UCSD-AML1 (cell line): ENCODE results near the gene SH3BP2.

Experiments used
- DNase-seq: peaks from one replicate; lab custom pipeline; 2025; ENCODE audit not compliant: unreplicated experiment; lab: John Stamatoyannopoulos, UW

SH3BP2 gene, protein sequence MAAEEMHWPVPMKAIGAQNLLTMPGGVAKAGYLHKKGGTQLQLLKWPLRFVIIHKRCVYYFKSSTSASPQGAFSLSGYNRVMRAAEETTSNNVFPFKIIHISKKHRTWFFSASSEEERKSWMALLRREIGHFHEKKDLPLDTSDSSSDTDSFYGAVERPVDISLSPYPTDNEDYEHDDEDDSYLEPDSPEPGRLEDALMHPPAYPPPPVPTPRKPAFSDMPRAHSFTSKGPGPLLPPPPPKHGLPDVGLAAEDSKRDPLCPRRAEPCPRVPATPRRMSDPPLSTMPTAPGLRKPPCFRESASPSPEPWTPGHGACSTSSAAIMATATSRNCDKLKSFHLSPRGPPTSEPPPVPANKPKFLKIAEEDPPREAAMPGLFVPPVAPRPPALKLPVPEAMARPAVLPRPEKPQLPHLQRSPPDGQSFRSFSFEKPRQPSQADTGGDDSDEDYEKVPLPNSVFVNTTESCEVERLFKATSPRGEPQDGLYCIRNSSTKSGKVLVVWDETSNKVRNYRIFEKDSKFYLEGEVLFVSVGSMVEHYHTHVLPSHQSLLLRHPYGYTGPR

DNA sequence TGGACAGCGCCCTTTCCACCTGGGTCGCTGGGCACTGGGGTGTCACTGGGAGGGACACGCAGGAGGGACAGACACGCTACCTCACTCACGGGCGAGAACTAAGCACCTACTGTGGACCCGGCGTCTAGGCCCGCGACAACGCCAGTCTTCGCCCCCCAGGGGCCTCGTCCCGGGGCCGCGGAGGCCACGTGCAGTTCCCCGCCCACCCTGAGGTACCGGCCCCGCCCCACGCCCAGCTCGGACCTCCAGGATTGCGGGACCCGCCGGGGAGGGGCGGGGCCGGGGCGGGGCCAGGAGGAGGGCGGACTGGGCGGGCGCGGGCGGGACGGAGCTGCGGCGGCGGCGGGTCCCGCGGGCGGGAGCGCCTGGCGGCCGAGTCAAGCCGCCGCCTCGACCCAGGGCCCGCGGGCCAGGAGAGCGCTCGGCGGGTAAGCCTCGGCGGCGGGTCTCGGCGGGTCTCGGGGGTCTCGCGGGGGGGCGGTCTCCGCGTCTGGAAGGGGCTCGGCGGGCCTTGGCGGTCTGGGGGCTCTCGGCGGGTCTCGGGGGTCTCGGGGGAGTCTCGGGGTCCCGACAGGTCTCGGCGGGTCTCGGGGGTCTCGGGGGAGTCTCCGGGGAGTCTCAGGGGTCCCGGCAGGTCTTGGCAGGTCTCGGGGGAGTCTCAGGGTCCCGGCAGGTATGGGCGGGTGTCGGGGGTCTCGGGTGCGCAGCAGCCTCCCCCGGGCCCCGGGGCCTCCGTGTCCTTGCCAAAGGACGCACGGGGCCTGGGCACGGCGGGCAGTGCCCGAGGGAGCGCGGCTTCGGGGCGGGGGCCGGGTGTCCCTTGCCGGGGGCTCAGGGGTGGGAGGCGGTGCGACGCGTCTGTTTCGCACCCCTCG lies at the start of gene SH3BP2:
SH3BP2 (plus strand) TSS at position 375 of the 875 bp plus-strand sequence. CDS start 27,533 bp downstream, outside the sequence.
- DNase-seq, result peak; percentile 81

DNA sequence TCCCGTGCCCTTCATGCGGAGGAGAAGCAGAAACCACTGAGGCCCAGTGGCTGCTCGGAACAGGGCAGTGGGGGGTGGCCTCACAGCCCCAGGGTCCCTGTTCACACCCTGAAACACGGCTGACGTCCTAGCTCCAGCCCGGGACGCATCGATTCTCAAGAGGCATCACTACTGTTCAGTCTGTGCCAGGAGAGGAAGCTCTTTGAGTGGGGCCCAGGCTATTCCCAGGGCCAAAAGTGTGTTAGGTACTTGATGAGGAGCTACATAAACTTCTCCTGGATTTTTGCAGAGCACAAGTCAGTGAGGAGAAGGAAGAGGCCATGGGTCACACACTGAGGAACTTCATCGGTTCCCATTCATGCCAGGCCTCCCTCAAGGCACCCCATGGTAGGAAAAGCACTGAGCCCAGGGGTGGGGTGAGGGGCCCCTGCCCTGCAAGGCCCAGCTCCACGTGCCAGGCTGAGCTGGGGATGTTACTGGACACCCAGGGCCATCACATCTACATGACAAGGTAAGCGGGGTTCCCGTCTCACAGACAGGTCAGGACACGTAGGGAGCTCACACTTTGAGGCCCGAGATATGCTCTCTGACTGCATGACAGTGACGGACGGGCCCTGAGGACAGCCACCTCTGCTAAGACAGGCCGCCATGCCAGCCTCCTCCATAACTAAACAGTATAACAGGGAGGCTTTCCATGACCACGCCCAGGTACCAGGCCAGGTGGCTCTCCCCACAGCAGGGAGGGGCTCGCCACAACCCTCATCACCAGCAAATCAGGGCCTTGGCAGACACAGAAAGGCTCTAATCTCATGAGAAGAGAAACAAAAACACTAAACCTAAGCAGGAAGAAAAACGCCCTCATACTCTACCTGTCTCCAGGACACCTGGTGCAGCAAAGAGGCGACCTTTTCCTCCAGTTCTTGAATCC lies 49.1 kb upstream of the SH3BP2 start:
- no peak for DNase-seq

DNA sequence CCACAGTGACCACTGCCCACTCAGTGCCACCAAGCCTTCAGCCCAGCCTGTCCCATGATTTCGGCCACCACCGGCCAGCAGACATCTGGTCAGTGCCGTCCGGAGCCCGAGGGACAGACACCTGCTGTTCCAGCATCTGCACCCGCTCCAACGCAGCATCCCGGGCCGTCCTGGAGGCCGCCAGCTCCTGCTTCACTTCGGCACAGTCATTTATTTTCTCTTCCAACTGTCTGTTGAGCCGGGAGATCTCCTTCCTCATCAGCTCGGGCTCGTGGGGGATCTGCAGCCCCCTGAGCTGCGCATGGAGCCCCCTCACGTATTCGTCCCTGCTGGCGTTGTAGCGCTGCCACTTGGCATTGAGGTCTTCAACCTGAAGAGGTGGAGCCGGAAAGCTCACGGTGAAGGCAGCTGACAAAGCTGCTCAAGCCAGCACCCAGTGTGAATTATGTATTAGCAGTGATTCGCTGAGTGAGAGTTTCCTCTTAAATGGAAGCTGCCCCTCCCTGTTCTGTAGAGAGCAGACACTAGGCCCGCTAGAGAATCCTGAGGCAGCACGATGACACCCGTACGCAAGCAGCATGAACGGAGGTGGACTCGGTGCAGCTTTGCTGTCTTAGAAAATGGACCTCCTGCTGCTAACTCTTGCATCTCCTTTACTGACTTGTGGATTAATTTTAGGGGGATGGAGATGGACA lies 48.2 kb upstream of the SH3BP2 start:
- no peak for DNase-seq

DNA sequence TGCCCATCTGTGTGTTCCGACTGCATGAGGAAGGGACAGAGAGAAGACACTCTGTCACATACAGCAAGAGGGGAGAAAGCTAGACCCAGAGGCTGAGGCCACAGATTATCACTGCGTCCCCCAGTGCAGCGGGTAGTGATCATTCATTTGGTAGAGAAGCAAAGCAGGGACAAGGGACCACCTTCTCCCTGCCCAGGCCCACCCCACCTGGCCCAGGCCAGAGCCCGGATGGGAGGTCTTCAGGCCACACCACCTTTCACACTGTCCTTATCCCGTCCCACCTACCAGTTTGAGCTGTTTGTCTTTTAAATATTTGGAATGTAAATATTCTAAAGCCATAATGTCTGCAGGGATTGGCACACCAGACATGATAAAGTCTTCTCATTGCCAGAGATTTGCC lies 47.4 kb upstream of the SH3BP2 start:
- no peak for DNase-seq

DNA sequence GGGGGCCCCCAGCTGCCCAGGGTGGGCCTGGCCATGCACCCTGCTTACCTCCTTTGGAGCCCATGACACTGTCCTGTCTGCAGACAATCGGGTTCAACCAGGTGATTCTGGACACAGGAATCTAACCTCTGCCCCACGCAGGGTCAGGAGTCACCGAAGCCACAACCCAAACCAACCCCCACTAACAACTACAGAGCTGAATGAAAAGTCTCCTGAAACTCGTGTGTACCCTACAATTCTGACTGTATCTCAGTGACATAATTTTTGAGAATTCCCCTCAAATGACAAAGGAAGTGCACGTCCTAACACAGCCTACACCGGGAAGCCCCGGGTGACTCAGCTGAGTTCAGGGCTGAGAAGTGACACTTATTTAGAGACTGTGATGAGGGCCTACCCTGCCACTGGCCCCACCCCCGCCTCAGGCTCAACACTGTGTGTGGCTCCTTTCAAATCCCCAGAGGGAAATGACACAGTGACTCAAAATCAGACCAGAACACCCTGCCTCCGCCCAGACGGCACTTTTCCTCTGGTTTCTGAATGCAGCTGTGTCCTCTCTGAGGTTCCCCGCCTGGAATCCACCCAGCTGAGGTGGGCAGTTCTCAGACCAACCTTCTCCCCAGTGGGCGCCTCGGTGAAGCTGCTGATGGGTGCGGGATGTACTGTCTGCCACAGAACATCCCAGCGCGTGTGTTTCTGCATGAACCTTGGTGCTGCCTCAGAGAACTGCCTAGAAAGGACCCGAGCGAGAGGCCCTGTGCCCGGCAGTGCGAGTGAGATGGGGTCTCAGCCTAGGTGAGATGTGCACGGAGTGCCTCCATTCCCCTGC lies 46.7 kb upstream of the SH3BP2 start:
- DNase-seq, result peak; percentile 72

DNA sequence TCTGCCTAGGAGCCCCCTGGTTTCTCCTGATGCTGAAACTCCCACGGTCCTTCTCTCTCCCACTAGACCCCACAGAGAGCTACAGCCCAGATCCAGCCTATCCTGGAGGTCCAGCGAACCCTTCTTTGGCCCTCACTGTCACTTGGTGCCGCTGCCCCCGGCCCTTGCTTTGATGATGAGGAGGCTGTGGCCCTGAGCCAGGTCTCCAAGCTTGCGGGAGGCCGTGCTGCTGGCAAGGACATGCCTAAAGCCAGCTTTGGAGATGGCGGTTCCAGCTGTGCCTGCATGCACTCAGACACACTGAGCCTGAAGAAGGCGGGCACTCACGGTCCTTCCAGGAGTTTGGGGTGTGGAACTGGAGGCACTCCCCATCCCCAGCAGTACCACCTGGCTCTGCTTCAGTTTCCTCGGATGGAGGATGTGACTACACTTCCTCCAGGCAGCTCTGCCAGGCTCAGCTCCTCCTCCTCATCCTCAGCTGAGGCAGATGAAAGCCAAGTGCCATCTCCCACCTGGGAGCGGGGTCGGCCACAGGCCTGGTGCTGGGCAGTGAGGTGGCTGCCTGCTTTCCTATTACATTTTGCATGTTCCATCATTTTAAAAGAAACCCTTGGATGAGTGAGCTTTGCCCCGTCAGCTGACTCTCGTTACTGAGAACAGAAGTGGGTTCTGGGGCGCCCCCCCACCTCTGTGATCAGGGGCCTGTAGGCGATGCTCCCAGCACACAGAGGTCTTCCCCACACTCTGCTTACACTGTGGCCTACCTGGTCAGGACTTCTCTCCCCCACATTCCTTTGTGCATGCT lies 45.8 kb upstream of the SH3BP2 start:
- no peak for DNase-seq

DNA sequence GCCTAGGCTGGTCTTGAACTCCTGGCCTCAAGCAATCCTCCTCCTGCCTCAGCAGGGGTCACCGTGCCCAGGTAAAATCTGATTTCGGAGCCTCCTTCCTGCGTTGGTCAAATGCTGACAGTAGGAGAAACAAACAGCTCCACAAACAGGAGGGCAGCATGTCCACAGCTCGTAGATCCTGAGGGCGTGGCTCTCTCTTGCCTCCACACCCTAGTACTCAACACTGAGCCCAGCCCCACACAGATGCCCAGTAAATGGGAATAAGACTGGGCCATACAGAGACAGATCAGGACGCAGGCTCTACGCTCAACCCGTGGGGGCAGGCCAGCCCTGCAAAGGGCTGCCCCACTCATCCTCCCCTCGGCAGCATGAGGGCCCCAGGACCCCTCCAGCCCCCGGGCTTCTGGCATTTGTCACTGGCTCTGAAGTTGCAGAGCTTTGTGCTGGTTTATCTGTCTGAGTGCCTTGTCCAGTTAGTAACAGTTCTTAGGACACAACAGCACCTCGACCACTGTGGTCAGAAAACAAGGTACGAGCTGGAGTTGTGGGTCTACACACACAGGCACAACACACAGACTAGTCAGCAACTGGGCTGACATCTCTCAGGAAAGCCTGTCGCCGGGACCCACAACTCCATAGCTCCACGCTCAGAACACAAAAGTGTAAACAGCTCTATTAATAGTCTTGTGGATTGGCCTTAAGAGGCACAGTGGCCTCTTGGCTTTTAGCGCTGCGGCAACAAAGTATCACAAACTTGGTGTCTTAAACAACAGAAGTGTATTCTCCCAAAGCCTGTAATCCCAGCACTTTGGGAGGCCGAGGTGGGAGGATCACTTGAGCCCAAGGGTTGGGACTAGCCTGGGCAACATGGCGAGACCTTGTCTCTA lies 41.9 kb upstream of the SH3BP2 start:
- DNase-seq, result no peak

DNA sequence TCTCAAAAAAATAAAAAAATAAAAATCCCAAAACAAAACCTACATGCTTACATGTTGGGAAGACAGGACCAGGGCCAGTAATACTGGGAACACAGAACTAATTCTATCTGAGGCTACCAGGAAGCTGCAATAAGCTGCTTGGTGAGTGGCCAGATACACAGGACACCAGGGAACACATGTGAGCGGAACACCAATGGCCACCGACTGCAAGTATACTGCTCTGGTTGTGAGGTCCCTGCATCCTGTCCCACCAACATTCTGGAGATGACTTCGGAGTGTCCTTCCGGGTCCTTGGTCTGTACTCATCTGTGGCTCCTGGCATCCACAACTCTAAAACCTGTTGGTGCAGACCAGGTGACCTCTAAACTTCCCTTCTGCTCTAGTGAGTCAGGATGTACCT lies 39.4 kb upstream of the SH3BP2 start:
- no peak for DNase-seq

DNA sequence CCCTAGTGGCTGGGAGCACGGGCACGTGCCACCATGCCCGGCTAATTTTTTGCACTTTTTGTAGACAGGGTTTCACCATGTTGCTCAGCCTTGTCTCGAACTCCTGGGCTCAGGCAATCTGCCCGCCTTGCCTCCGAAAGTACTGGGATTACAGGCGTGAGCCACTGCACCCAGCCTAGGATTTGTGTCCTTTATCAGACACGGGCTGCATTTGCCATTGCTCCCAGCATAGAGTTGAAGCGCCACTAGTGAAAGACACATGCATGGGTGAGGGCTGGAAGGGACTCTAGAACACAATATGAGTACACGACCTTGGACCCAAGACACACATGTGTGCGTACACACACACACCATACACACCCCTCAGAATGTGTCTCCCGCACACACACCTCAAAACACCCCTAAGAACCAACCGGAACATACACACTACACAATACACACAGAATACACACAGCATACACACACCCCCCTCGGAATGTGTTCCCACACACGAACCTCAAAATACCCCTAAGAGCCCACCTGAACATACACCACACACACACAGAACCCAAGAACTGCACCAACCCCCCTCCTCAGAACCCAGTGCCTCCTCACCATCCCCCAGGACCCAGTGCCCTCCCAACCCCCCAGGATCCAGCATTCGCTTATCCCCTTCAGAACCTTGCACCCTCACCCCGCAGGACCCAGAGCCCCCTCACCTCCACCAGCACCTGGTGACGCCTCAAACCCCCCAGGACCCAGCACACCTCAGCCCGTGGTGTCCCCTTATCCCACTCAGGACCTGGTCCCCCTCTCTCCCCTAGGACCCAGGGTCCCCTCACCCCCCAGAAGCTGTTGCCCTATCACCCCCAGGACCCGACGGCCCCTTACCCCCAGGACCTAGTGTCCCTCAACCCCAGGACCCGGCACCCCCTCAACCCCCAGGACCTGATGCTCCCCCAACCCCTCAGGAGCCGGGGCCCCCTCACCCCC lies 37.8 kb upstream of the SH3BP2 start:
- DNase-seq, result no peak

DNA sequence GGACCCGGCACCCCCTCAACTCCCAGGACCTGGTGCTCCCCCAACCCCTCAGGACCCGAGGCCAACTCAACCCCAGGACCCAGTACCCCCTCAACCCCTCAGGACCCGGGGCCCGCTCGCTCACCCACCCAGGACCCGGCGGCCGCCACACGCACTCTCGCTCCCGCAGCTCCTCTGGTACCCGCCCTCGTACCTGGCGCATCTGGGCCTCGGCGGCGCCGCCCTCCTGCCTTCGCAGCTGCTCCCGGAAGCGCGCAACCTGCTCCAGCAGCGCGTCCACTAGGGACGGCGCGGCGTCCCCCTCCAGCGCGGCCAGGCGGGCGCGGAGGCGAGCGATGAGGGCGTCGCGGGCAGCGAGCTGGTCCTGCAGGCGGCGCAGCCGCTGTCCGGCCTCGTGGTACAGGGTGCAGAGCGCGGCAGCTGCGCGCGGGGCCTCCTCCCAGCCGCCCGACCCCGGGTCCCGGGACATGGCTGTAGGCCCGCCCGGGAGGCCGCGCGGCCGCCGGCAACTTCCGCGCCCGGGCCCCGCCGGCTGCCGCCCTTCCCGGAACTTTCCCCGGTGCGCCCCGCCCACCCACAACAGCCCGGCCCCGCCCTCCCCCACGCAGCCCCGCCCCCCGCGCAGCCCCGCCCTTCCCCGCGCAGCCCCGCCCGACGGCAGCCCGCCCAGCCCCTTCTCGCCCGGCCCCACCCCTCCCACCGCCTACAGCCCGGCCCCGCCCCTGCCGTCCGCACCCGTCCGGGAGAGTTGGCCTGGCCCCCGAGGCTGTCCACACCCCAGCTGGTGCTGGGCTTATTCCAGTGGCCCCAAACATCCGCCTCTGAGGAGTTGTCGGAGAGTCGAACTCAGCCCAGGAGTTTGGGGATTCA lies 36.8 kb upstream of the SH3BP2 start, which contains the start of gene TNIP2:
TNIP2 (minus strand) TSS at position 516 of the 870 bp plus-strand sequence; CDS start at position 469, 47 bp downstream.
- DNase-seq, result peak; percentile 87

DNA sequence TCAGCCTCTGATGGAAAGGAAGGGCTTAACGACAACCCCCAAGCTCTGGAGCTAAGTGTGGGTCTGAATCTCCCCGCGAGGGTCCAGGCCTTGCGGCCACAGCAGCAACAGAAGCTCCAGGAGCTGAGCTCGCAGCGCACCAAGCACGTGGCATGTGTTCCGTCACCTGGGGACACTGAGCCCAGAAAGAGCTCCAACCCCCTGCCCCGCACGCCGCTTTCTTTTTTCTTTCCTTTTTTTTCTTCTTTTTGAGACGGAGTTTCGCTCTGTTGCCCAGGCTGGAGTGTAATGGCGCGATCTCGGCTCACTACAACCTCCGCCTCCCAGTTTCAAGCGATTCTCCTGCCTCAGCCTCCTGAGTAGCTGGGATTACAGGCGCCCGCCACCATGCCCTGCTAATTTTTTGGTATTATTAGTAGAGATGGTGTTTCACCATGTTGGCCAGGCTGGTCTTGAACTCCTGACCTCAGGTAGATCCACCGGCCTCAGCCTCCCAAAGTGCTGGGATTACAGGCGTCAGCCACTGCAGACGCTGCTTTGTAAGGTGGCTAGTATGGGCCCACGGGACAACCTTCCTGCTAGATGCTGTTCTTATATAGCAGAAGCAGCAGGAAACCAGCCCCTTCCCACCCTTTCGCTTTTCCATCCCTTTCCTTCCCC lies 36.1 kb upstream of the SH3BP2 start:
- no peak for DNase-seq

DNA sequence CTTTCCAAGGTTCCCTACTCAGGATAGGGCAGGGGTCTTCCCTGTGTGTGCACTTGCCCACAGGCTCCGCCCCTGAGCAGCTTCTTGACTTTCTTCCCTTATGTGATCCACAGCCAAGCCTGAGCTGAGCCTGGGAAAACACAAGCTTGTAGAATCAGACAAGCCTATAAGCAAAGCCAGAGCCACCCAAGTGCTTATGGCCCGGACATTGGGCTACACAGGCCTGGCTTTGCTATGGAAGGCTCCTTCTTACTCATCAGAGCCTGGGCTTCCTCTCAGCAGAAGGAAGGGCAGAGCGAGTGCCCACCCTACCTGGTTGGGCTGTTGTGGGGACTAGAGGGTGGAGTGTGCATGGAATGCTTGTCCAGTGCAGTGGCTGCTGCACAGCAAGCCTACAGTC lies 35.5 kb upstream of the SH3BP2 start:
- no peak for DNase-seq

DNA sequence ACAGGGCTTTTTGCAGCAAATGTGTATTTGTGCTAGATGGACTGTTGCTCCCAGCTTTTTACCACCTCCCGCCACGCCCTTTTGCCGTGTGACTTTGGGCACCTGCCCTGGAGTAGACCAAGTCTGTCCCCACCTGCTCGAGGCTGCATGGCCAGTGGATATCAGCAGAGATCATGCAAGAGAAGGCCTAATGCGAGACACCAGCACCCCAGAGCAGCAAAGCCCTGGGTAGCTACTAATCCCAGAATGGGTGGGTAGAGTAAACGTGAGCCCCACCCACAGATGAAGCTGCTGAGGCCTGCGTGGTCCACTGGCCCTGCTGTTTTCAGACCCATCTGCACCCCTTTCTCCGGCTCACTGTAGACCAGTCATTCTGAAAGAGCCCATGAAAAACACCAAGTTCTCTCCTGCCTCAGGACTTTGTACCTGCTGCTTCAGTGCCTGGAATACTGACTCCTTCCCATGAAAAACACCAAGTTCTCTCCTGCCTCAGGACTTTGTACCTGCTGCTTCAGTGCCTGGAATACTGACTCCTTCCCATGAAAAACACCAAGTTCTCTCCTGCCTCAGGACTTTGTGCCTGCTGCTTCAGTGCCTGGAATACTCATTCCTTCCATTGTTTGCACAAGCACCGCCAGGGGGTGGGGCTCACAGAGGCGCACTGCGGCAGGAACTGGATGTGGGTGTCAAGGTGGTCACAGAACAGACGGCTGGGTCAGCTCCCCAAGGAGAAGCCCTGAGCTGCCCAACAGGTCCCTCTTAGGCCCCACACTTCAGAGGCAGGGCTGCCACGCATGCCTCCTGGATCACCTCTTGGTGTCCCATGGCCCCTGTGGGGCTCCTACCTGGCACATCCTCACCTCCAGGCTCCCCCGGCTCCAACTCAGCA lies 31.6 kb upstream of the SH3BP2 start:
- peak; percentile 78 for DNase-seq

DNA sequence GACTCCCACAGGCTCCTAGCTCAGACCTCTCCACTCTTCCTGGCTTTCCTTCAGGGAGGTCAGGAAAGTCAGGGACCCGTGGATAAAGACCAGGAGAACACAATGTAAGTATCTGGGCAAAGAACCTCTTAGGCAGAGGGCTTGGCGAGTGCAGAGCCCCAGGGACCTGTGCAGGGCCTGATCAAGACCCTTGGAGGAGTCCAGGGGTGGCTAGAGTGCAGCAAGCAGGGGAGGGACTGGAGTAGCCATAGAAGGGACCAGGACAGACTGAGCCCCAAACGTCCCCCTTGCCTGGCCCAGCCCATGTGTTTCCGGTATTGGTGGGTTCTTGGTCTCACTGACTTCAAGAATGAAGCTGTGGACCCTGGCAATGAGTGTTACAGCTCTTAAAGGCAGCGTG lies 30.8 kb upstream of the SH3BP2 start:
- no peak for DNase-seq
